Natural killer cell treated with Interleukin-12 subunit alpha and Interleukin-12 subunit beta and Interleukin-15 and Interleukin-18, amount 100 ng/mL, for 72 hours (primary cell): ENCODE results near the gene TBC1D16. TPM values are rescaled to one million over a fixed set of nuclear protein-coding genes. Genes with fewer than 3 reads are reported as not detected.
A peak's percentile ranks its signal among the peaks of the same experiment; 100 is the strongest.

Experiments
- ATAC-seq, 2 donors: fragments of 150-1000 bp; cut with Tn5 transposase in 1 of 2; sonication (Bioruptor Pico), chemical (Tn5 transposase) in 1 of 2; 2 replicates each; pipeline ENCODE4 v1.10.0; 2021
- DNase-seq: peaks from one replicate; pipeline ENCODE4 v3.0.0; 2022; ENCODE audit warnings: low spot score
- H3K27ac Mint-ChIP-seq, 2 donors: 1 replicate in 1 of 2; 2 replicates in 1 of 2; pipeline ENCODE4 v1.8.0; 2022; ENCODE audit warnings: mixed read lengths in 2 of 2, mild to moderate bottlenecking in 1 of 2, moderate library complexity in 1 of 2
- H3K27me3 Mint-ChIP-seq, 2 donors: 1 replicate in 1 of 2; 2 replicates in 1 of 2; pipeline ENCODE4 v1.8.0; 2022; ENCODE audit warnings: mixed read lengths in 2 of 2
- H3K36me3 Mint-ChIP-seq: one replicate; pipeline ENCODE4 v1.8.0; 2022; ENCODE audit warnings: mixed read lengths
- H3K4me1 Mint-ChIP-seq, 2 donors: 1 replicate in 1 of 2; 2 replicates in 1 of 2; pipeline ENCODE4 v1.8.0; 2022; ENCODE audit warnings: low read depth in 2 of 2, mixed read lengths in 2 of 2, mild to moderate bottlenecking in 1 of 2
- H3K4me3 Mint-ChIP-seq: one replicate; pipeline ENCODE4 v1.8.0; 2022; ENCODE audit warnings: mixed read lengths
- H3K9me3 Mint-ChIP-seq: 2 replicates; pipeline ENCODE4 v1.8.0; 2022; ENCODE audit warnings: mixed read lengths
- total RNA-seq, 2 donors: library from RNA; stranded (reverse); gene quantifications; one replicate each; pipeline ENCODE4 v1.2.3, GENCODE V29; 2022

The TBC1D16 gene
- 1 to 10 TPM; 1.1 to 3.2 TPM for total RNA-seq

- peak within 1 kb of the TSS; percentile 57 to 68 for H3K27ac Mint-ChIP-seq
- peak within 1 kb of the TSS; percentile 88 for H3K4me3 Mint-ChIP-seq
- peaks cover 7 to 14% of the 10 kb centered on the region in 2 donors for H3K27me3 Mint-ChIP-seq
- no peaks in the 10 kb centered on the region for H3K36me3 Mint-ChIP-seq
- no peak for DNase-seq
- no peak for ATAC-seq
- peaks cover 7 to 10% of the 10 kb centered on the region in 2 donors for H3K4me1 Mint-ChIP-seq
- H3K9me3 Mint-ChIP-seq: no peaks in the 10 kb centered on the region
These were observed at the start of gene TBC1D16 for GRCh38 chr17:80035687-80035936. TBC1D16 (minus strand) TSS chr17:80035872; CDS start chr17:80013547, 22,325 bp downstream.

- Mint-ChIP-seq H3K27ac (no peak overlapping the region), H3K36me3 (no peaks in the 10 kb centered on the region), H3K9me3 (no peaks in the 10 kb centered on the region), H3K27me3 (peaks cover 0 to 2% of the 10 kb centered on the region in 2 donors), H3K4me1 (peaks cover 4 to 5% of the 10 kb centered on the region in 2 donors), H3K4me3 (no peak overlapping the region)
- no peak for ATAC-seq
- no peak for DNase-seq
These were observed 49.1 kb upstream of the TBC1D16 start for GRCh38 chr17:80084773-80085172.

GRCh38 chr17:80083136-80083661 lies 47.5 kb upstream of the TBC1D16 start:
- Mint-ChIP-seq H3K4me3 (no peak overlapping the region), H3K27me3 (peaks cover 0 to 5% of the 10 kb centered on the region in 2 donors), H3K36me3 (no peaks in the 10 kb centered on the region), H3K4me1 (peaks cover 4 to 5% of the 10 kb centered on the region in 2 donors), H3K27ac (no peak overlapping the region), H3K9me3 (no peaks in the 10 kb centered on the region)
- DNase-seq (no peak), ATAC-seq (no peak)

GRCh38 chr17:80082403-80083135 lies 46.9 kb upstream of the TBC1D16 start:
- Mint-ChIP-seq H3K27me3 (peaks cover 0 to 5% of the 10 kb centered on the region in 2 donors), H3K27ac (no peak overlapping the region), H3K4me3 (no peak overlapping the region), H3K4me1 (peaks cover 4 to 5% of the 10 kb centered on the region in 2 donors), H3K36me3 (no peaks in the 10 kb centered on the region), H3K9me3 (no peaks in the 10 kb centered on the region)
- ATAC-seq: peak in 1 of 2 donors; percentile 60
- DNase-seq: no peak

- Mint-ChIP-seq H3K27ac (no peak overlapping the region), H3K4me3 (no peak overlapping the region), H3K27me3 (peaks cover 0 to 5% of the 10 kb centered on the region in 2 donors), H3K9me3 (no peaks in the 10 kb centered on the region), H3K4me1 (peaks cover 4 to 5% of the 10 kb centered on the region in 2 donors), H3K36me3 (no peaks in the 10 kb centered on the region)
- ATAC-seq (no peak), DNase-seq (no peak)
These were observed 45.9 kb upstream of the TBC1D16 start for GRCh38 chr17:80081596-80081995.

GRCh38 chr17:80080081-80080480 lies 44.4 kb upstream of the TBC1D16 start:
- Mint-ChIP-seq H3K36me3 (no peaks in the 10 kb centered on the region), H3K27me3 (peaks cover 0 to 3% of the 10 kb centered on the region in 2 donors), H3K9me3 (no peaks in the 10 kb centered on the region), H3K27ac (no peak overlapping the region), H3K4me1 (peaks cover 4 to 5% of the 10 kb centered on the region in 2 donors), H3K4me3 (no peak overlapping the region)
- no peak for DNase-seq
- no peak for ATAC-seq

GRCh38 chr17:80072410-80072809 lies 36.7 kb upstream of the TBC1D16 start:
- no peaks in the 10 kb centered on the region for H3K9me3 Mint-ChIP-seq

GRCh38 chr17:80071116-80071841 lies 35.6 kb upstream of the TBC1D16 start:
- Mint-ChIP-seq H3K27ac (no peak overlapping the region), H3K4me3 (peak overlapping the region; percentile 68), H3K4me1 (peaks cover 3 to 5% of the 10 kb centered on the region in 2 donors), H3K9me3 (no peaks in the 10 kb centered on the region), H3K27me3 (peaks cover 0 to 12% of the 10 kb centered on the region in 2 donors), H3K36me3 (no peaks in the 10 kb centered on the region)
- DNase-seq (no peak), ATAC-seq (no peak)

More at GRCh38 chr17:80072410-80072809, 36.7 kb upstream of the TBC1D16 start:
- Mint-ChIP-seq H3K27ac (no peak overlapping the region), H3K4me1 (peaks cover 3 to 5% of the 10 kb centered on the region in 2 donors), H3K4me3 (no peak overlapping the region), H3K27me3 (peaks cover 0 to 8% of the 10 kb centered on the region in 2 donors), H3K36me3 (no peaks in the 10 kb centered on the region)
- DNase-seq (no peak), ATAC-seq (no peak)

GRCh38 chr17:80070375-80071115 lies 34.9 kb upstream of the TBC1D16 start:
- DNase-seq (no peak), ATAC-seq (no peak)
- H3K27me3 Mint-ChIP-seq: peaks cover 0 to 12% of the 10 kb centered on the region in 2 donors
- no peak overlapping the region for H3K27ac Mint-ChIP-seq
- no peak overlapping the region for H3K4me3 Mint-ChIP-seq
- no peaks in the 10 kb centered on the region for H3K9me3 Mint-ChIP-seq
- no peaks in the 10 kb centered on the region for H3K36me3 Mint-ChIP-seq
- H3K4me1 Mint-ChIP-seq: peaks cover 3 to 5% of the 10 kb centered on the region in 2 donors

- Mint-ChIP-seq H3K9me3 (no peaks in the 10 kb centered on the region), H3K4me3 (no peak overlapping the region), H3K36me3 (no peaks in the 10 kb centered on the region), H3K27me3 (peaks cover 0 to 9% of the 10 kb centered on the region in 2 donors), H3K27ac (no peak overlapping the region), H3K4me1 (peaks cover 3 to 5% of the 10 kb centered on the region in 2 donors)
- ATAC-seq (no peak), DNase-seq (no peak)
These were observed 32.9 kb upstream of the TBC1D16 start for GRCh38 chr17:80068301-80069222.

GRCh38 chr17:80067393-80067986 lies 31.8 kb upstream of the TBC1D16 start:
- H3K36me3 Mint-ChIP-seq: no peaks in the 10 kb centered on the region
- DNase-seq (no peak), ATAC-seq (no peak)
- no peak overlapping the region for H3K4me3 Mint-ChIP-seq
- peaks cover 0 to 9% of the 10 kb centered on the region in 2 donors for H3K27me3 Mint-ChIP-seq
- no peaks in the 10 kb centered on the region for H3K9me3 Mint-ChIP-seq
- H3K4me1 Mint-ChIP-seq: peaks cover 3 to 5% of the 10 kb centered on the region in 2 donors
- H3K27ac Mint-ChIP-seq: no peak overlapping the region

GRCh38 chr17:80065478-80066170 lies 30.0 kb upstream of the TBC1D16 start:
- H3K4me1 Mint-ChIP-seq: no peaks in the 10 kb centered on the region
- no peak for DNase-seq
- no peaks in the 10 kb centered on the region for H3K36me3 Mint-ChIP-seq
- ATAC-seq: no peak
- peaks cover 0 to 9% of the 10 kb centered on the region in 2 donors for H3K27me3 Mint-ChIP-seq
- H3K9me3 Mint-ChIP-seq: no peaks in the 10 kb centered on the region
- no peak overlapping the region for H3K27ac Mint-ChIP-seq
- H3K4me3 Mint-ChIP-seq: no peak overlapping the region
